HG02840 (cell line): ENCODE results near the gene ZBED2.
"Not testable (repeated sequence)": the region's sequence is repeated elsewhere in the genome, so short reads cannot be mapped to it uniquely, and the experiment has no call there.

Experiments
- ATAC-seq: cut with Tn5 transposase; IDR thresholded peaks from one replicate; pipeline ENCODE4 v1.9.1; 2021; ENCODE audit warnings: mild to moderate bottlenecking, moderate library complexity, moderate number of reproducible peaks; ENCODE audit not compliant: unreplicated experiment, low FRiP score

The ZBED2 gene, protein sequence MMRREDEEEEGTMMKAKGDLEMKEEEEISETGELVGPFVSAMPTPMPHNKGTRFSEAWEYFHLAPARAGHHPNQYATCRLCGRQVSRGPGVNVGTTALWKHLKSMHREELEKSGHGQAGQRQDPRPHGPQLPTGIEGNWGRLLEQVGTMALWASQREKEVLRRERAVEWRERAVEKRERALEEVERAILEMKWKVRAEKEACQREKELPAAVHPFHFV

DNA sequence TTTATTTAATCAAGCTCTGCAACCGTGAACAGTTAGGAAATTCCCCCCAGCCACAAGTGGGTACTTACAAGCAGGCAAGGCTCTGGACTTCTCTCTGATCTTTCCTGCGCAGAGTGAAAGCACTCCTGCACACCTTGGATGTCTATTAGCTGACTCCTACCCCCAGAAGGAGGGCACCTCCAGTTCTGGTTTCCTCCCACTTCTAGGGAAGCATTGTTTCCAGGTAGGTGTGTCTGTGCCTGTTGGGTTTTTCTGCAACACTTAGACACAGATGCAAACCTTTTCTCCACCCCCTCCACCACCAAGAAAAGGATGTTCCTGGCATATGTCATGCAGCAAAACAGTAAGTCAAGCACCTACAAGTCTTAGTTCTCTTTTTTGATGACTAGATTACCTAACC lies at the start of gene ZBED2:
ZBED2 (minus strand) TSS at position 115 of the 400 bp plus-strand sequence. CDS start 1,145 bp downstream, outside the sequence.
- peak; percentile 47 for ATAC-seq

DNA sequence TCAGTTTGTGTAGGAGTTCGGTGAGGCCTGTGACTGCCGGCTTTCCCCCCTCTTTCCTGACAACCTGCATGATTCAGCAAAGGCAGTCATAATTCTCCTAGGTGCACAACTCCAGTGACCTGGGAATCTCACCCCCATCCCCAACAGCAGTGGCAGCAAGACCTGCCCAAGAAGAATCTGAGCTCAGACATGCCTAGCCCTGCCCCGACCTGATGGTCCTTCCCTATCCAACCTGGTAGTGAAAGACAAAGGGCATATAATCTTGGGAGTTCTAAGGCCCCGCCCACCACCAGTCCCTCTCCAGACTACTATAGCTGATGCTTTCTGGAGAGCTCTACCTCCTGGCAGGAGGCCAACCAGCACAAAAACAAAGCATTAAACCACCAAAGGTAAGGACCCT lies 44.2 kb upstream of the ZBED2 start:
- ATAC-seq, result no peak

DNA sequence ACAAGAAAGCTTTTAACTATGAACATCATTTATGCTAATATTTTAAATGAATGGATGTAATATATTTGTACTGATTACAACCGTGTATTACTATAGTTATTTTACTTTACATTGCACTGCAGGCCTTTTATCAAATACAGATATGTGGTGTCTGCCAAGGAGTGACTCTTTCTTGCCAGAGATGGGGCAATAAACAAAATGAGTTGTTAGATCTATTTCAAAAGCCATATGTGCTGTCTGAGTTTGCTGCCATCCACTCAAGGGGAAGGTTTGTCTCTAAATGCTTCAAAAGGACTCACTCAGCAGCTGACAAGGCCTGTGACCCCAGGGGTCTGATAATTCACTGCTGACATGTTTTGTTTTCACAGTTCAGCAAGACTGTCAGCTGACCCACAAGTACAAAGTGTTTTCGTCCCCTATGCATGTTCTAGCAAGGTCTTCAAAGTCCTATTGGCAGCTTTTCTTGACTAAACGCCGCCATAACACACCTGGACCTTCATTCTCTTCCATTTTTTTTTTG lies 41.3 kb upstream of the ZBED2 start:
- ATAC-seq, result no peak

DNA sequence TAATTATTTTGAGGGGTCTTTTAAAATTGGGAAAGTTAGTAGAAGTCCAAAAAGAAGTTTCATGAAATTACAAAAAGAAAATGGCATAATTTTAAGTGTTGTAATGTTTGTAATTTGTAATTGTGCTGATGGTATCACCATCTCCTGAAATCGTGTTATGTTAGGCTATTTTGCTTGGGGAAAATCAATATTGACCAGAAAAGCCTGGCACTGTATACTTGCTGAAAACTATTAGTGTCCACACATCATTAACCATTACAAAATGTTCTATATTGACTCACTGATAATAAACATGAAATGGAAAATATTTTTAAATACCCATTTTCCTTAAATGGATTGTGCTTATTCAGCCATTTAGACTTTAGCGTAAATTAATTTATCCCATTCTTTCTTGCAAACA lies 40.3 kb upstream of the ZBED2 start:
- no peak for ATAC-seq

DNA sequence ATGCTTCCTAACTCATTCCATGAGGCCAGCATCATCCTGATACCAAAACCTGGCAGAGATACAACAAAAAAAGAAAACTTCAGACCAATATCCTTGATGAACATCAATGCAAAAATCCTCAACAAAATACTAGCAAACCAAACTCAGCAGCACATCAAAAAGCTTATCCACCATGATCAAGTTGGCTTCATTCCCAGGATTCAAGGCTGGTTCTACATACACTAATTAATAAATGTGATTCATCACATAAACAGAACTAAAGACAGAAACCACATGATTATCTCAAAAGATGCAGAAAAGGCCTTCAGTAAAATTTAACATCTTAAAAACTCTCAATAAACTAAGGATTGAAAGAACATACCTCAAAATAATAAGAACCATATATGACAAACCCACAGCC lies 35.5 kb upstream of the ZBED2 start:
- ATAC-seq, result not testable (repeated sequence)

DNA sequence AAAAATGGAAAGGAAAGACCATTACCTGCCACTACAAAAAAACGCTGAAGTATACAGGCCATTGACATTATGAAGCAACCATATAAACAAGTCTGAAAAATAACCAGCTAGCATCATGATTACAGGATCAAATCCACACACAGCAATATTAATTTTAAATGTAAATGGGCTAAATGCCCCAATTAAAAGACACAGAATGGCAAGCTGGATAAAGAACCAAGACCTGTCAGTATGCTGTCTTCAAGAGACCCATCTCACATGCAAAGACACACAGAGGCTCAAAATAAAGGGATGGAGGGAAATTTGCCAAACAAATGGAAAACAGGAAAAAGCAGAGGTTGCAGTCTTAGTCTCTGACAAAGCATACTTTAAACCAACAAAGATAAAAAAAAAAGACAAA lies 33.9 kb upstream of the ZBED2 start:
- not testable (repeated sequence) for ATAC-seq

DNA sequence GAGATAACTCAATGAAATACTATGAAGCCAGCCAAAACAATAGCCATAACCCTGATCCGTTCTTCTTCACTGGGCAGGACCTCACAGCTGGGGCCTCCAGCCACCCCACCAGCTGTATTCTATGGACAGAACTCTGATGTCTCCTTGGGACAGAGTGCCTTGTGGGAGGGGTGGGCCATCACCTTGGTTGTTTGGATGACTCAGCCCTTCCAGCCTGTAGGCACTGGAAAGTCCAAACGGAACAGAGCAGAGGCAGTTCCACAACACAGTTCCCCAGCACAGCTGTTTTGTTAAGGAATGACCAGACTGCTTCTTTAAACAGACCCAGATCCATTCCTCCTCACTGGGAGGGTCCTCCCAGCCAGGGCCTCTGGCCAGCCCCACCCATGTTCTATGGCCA lies 31.9 kb upstream of the ZBED2 start:
- ATAC-seq, result no peak

DNA sequence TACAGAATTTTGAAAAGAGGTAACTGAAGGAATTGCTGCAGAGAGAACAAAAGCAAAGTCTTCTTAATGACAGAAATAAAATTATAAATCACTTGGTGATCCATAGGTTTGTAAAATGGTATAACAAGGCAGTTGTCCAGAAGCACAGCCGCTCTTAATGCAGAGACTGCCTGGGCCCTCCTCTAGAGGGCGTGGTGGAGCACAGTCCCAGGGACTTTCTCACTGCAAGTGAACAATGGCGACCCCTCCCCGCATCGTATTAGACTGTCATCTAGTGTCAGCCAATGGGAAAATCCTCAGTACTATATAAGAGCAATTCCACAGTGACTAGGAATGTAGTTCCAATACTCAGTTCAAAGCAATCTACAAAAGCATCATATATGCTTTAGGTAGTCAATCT lies 26.4 kb upstream of the ZBED2 start:
- ATAC-seq, result no peak

DNA sequence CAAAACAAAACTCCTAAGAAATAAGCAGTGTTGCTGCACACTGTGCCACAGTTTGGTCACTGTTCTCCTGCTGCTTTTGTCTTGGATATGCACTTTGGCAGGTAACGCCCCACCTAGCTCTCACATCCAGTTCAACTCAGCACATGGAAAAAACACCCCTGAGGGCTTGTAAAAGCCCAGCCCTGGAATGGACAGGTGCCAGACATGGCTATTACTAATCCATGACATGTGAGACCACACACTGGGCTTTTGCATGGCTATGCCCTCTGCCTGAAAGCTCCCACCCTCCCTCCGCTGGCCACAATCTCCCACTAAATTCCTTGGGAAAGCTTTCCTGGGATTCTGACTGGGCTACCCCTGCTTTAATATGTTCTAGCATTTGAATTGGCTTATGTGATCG lies 24.7 kb upstream of the ZBED2 start:
- ATAC-seq, result no peak

DNA sequence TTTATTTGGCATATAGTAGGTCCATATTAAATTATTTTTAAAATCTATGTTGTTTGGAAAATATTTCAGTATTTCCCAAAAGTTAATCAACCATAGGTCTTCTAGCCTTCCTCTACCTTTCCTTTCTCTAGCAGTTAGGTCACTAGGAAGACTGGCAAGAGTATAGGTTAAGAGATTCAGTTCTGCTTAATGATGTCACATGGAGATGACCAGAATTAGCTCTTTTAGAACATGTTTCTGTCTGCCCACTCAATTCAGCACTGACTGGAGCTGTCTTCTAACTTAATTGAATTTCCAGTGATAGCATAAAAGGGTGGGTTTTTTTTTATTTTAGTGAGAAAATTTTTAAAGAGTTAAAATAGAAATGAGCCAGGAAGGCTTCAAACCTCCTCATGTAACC lies 23.8 kb upstream of the ZBED2 start:
- ATAC-seq, result no peak

DNA sequence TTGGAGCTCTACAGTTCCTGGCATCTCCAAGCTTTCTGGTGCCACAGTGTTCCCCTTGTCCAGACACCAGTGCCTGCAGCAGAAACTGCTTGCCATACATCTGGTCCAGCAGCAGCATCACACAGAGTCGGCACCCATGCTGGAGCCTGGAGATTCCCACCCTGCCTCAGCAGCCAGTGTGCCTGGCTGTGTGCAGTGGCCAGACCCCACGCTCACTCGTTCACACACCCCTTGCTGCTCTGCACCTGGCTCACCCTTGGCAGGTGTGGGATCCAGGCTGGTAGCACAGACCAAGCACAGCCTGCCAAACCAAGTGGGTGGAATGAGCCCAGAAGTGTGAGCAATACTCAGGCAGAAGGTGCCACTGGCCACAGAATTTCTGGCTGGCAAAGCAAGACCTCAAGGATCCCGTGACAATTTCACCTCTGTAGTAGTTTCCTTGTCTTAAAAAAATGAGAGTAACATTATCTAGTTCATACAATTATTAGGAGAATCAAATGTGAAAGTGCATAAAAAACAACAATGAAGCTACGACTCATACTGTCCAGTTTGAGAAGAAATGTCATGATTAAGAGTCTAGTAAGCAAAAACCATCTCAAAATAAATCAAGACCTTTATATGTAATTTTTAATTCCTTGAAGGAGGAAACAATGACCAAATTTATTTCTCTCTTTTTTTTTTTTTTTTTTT lies 22.9 kb upstream of the ZBED2 start:
- no peak for ATAC-seq

DNA sequence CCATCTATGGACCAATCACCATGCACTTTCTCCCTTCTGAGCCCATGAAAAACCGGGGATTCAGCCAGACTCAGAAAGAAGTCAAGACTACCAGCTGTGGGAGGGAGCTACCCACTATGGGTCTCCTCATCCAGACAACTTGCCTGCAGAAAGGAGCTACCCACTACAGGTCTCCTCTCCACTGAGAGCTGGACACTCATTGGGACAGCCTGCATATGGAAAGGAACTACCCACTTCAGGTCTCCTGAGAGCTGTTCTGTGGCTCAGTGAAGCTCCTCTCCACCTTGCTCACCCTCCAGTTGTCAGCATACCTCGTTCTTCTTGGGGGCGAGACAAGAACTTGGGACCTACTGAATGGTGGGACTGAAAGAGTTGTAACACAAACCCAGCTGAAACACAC lies 22.3 kb upstream of the ZBED2 start:
- ATAC-seq, result no peak

DNA sequence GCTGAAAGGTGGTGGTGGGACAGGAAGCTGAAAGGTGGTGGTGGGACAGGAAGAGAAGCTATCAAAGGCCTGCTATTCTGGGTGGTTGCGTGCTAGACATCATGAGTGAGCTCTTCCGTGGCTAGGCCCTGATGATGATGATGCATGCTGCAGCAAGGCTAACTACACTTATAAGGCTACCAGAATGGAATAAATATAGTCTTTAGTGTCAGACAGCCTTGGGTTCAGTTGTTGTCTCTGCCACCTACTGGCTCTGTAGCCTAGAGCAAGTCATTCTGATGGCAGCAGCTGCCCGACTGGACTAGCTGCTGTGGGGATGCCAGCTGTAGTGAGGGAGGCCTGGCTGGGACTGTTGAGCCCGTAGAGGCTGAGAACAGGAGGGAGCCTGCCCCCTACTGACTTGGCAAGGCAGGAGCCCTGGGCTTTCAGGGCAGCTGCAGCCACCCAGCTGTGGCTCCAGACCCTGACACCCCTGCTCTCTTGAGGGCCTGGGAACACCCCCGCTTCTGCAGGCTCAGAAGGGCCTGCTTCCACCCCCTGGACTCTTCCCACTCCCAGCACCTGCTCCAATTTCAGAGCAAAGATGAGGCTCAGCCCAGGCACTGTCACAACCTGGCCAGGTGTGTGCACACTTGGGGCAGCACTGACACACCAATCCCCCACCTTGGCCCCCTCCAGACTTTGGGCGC lies 21.4 kb upstream of the ZBED2 start:
- ATAC-seq, result peak; percentile 67

DNA sequence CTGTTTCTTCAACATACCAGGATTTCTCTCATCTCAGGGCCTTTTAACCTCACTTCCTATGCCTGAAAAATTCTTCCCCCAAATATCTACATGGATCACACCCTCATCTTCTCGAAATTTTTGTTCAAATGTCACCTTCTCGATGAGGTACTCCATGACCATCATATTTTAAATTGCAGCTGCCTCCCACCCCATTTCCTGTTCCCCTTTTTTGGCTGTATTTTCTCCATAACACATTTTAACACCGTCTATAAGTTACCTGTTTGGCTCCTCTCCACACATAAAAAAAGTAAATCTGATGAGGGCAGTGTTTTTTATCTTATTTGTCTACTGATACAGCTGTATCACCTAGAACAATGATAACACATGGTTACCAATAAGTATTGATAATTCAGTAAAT lies 20.7 kb upstream of the ZBED2 start:
- ATAC-seq, result no peak

DNA sequence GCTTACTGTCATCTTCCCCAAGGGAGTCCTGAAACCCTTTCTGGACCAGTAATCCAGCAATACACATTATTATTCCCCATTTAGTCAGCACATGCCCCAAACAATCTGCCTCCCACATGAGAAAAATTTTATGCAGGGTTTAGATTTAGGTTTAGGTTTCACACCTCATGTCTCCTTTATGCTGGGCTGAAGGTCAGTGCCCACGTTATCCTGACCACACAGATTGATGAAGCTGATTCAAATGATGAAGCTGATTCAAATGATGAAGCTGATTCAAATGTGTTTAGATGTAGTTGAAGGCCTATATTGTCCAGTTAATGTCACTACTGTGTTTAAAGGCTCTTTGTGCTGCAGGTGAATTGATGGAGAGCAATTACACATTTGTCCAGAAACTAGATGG lies 18.1 kb upstream of the ZBED2 start:
- ATAC-seq, result no peak

DNA sequence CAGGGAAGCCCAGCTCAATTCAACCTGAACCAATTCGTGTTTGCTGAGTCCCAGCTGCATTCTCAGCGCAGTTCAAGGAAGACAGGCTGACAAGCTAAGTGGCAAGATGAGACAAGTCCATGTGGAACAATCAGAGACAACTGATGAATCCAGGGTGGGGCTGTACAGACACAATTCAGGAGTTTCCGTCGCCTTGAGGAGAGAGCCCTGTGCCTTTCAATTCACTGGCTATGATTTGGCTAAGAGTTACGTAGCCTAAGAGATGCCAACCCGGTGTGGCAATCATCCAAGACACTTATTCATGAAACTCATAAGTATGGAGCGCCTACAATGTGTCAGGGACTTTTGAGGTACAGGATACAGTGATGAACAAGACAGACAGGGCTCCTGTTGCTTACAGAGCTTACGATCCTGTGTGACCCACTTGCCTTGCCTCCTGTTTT lies 15.5 kb upstream of the ZBED2 start:
- ATAC-seq, result no peak

DNA sequence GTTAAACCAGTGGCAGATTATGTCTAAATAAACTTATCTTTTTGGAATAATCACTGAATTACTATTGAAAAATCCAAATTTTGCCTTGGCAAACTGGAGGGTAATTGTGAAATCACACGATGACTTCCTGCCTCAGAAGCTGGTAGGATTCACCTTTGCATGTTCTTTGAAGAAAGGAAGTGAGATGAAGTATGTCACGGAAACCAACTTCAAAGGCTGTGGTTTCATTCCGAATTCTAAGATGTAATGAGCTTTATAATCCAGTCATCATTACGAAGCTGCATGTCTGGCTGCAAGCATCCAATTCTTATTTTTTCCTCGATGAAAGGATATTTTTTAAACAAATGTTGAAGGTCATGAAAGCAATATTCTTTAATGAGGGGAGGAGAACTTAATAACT lies 15.0 kb upstream of the ZBED2 start:
- peak; percentile 82 for ATAC-seq

DNA sequence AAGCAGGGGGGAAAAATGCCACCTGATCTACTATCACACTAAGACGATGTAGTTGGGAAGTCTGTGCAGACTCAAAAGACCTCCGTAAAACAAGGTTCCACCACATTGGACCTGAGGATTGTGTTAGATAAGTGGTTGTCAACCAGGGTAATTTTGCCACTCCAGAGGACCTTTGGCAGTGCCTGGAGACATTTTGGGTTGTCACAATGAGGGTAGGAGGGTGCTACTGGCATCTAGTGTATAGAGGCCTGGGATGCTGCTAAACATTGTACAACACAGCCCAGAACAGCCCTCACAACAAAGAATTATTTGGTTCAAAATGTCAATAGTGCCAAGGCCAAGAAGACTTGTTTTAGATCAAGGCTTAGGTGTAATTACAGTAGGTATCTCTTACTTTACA lies 14.6 kb upstream of the ZBED2 start:
- no peak for ATAC-seq

DNA sequence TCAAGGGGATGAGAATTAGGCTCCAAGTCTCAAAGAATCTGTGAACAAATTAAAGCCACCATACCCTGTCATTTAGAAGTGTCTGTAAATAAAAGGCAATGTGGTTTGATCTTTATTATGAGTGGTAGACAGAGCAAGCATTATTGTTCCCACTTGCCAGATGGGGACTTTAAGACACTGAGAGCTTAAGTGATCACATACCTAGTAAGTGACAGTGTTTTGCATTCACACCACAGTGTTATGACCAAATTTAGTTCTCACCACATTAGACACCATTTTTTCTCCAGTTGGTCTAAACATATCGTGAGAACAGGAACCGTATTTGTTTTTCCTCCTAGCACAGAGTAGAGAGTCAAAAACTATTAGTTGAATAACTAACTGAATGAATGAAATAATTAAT lies 13.2 kb upstream of the ZBED2 start:
- ATAC-seq, result peak; percentile 36

DNA sequence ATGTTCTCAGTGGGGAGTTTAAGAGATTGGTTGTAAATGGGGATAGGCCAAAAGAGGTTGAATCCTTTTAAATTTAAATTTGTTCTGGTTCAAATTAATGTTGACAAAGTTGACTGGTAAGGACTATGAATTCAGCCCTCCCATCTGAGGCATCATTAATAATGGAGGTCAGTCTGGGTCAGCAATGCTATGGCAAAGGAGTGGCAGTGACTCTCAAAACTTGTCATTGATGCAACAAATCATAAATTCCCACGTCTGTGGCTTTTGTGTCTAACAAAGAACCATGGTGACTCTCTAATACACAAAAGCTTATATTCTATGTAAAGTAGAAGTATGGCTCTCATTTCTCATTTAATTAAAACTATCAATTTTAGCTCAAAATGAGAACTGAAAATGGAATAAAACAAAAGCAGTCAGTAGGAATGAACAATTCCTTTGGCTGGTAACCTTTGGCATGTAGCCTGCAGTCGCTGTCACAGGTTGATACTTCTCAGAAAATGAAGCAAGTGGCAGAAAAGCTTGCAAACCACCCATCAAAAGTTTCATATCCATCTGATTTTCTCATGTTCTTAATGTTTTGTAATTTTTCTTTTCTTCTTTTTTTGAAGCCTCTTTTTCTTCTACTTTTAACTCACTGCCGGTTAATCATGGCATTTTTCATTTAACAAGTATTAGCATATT lies 12.2 kb upstream of the ZBED2 start:
- ATAC-seq, result no peak

DNA sequence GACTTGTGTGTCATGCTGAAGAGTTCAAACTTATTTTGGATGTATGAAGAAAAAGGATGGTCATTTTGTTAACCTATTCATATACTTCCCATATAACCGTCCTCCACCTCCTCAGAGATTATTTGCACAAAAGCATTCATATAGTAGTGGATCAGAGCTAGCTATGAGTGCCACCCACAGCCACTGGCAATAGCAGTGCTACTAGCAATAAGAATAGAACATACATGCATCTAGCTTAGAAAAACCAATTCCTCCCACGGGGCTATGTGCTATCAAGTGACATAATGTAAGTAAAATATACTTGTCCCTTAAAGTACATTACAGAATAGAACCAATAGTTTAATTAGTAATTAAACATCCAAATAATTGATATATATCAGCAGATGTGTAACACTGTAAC lies 10.3 kb upstream of the ZBED2 start:
- no peak for ATAC-seq
